Limb (tissue), 2 donors: ENCODE results near the gene CDY2B.
"Not testable (repeated sequence)": the region's sequence is repeated elsewhere in the genome, so short reads cannot be mapped to it uniquely, and the experiment has no call there.

Experiments
- DNase-seq, 2 donors: peaks; one replicate each; pipeline ENCODE4 v3.0.0-alpha.2; 2016; ENCODE audit errors: extremely low spot score in 2 of 2

CDY2B gene

GRCh38 chrY:17880120-17880519 lies at the start of gene CDY2B:
CDY2B (minus strand) TSS chrY:17880220; CDS start chrY:17879892, 328 bp downstream.
- not testable (repeated sequence) for DNase-seq

- DNase-seq, result not testable (repeated sequence)
These were observed 28.0 kb upstream of the CDY2B start for GRCh38 chrY:17908009-17908408.

GRCh38 chrY:17907351-17907750 lies 27.3 kb upstream of the CDY2B start:
- DNase-seq, result not testable (repeated sequence)

GRCh38 chrY:17881697-17882096 lies 1.7 kb upstream of the CDY2B start:
- DNase-seq, result not testable (repeated sequence)

- DNase-seq, result not testable (repeated sequence)
These were observed 3.3 kb downstream of the CDY2B start for GRCh38 chrY:17876767-17877166.

- DNase-seq, result not testable (repeated sequence)
These were observed 4.6 kb downstream of the CDY2B start for GRCh38 chrY:17875401-17875800.

- DNase-seq, result not testable (repeated sequence)
These were observed 8.7 kb downstream of the CDY2B start for GRCh38 chrY:17871194-17871903.

GRCh38 chrY:17870737-17871136 lies 9.3 kb downstream of the CDY2B start:
- not testable (repeated sequence) for DNase-seq

- not testable (repeated sequence) for DNase-seq
These were observed 12.2 kb downstream of the CDY2B start for GRCh38 chrY:17867850-17868249.

GRCh38 chrY:17860634-17861033 lies 19.4 kb downstream of the CDY2B start:
- not testable (repeated sequence) for DNase-seq

- DNase-seq, result not testable (repeated sequence)
These were observed 22.8 kb downstream of the CDY2B start for GRCh38 chrY:17856963-17857848.

GRCh38 chrY:17856508-17856907 lies 23.5 kb downstream of the CDY2B start:
- not testable (repeated sequence) for DNase-seq

GRCh38 chrY:17849131-17849530 lies 30.9 kb downstream of the CDY2B start:
- DNase-seq, result not testable (repeated sequence)

GRCh38 chrY:17832149-17832548 lies 47.9 kb downstream of the CDY2B start:
- not testable (repeated sequence) for DNase-seq
